MCF 10A (cell line): ENCODE data around the gene DHRS3. TPM values are rescaled to one million over a fixed set of nuclear protein-coding genes. Genes with fewer than 3 reads are reported as not detected.

ENCODE experiments used
- BruUV-seq: library from RNA; stranded (reverse); fragments of 400-500 nt; replicated peaks from 2 replicates; lab custom pipeline; 2021; lab: Mats Ljungman, UMichigan
- CTCF ChIA-PET: fragments of 300-600 bp; sonication (Branson Sonifier 250); formaldehyde crosslinking; extraction: SDS; loops from one replicate; lab custom pipeline; 2021; ENCODE audit warnings: antibody characterized with exemption, inconsistent platforms; lab: Yijun Ruan, JAX
- POLR2A ChIA-PET: fragments of 300-600, 350-650 bp; sonication (Branson Sonifier 250); formaldehyde crosslinking; extraction: SDS; loops from one replicate; lab custom pipeline; 2020; ENCODE audit warnings: antibody characterized with exemption, inconsistent platforms; lab: Yijun Ruan, JAX
- DNase-seq: peaks from one replicate; pipeline ENCODE4 v3.0.0-alpha.2; 2018; ENCODE audit not compliant: unreplicated experiment
- H3K27ac Mint-ChIP-seq: one replicate; pipeline ENCODE4 v1.8.0; 2022; ENCODE audit warnings: mild to moderate bottlenecking, low read depth, mixed read lengths; ENCODE audit not compliant: unreplicated experiment
- H3K27me3 Mint-ChIP-seq: one replicate; pipeline ENCODE4 v1.8.0; 2022; ENCODE audit warnings: mixed read lengths; ENCODE audit not compliant: insufficient read depth, unreplicated experiment
- H3K36me3 Mint-ChIP-seq: one replicate; pipeline ENCODE4 v1.8.0; 2022; ENCODE audit warnings: mild to moderate bottlenecking, moderate library complexity, mixed read lengths; ENCODE audit not compliant: insufficient read depth, unreplicated experiment
- H3K4me1 Mint-ChIP-seq: one replicate; pipeline ENCODE4 v1.8.0; 2022; ENCODE audit warnings: mixed read lengths; ENCODE audit not compliant: insufficient read depth, unreplicated experiment
- H3K4me3 Mint-ChIP-seq: one replicate; pipeline ENCODE4 v1.8.0; 2022; ENCODE audit warnings: mild to moderate bottlenecking, moderate library complexity, mixed read lengths; ENCODE audit not compliant: unreplicated experiment
- H3K9me3 Mint-ChIP-seq: one replicate; pipeline ENCODE4 v1.8.0; 2022; ENCODE audit warnings: mixed read lengths; ENCODE audit not compliant: unreplicated experiment
- intact Hi-C: fragments of 100-400 bp; cut with micrococcal nuclease; formaldehyde crosslinking; loops from 2 replicates; pipeline ENCODE4 v1.14.1; 2022
- total RNA-seq: library from RNA; stranded (reverse); gene quantifications from 2 replicates; pipeline ENCODE4 v1.2.3, GENCODE V29; 2022
- TF ChIP-seq, protein P1 (sequence below): fragments of 200-600 bp; IDR thresholded peaks from one replicate; pipeline ENCODE4 v1.8.0; 2022; ENCODE audit warnings: antibody characterized with exemption, mild to moderate bottlenecking; ENCODE audit not compliant: unreplicated experiment

Gene DHRS3
- total RNA-seq, 1 experiment from 2014 or later, result 1.4 TPM

DNA sequence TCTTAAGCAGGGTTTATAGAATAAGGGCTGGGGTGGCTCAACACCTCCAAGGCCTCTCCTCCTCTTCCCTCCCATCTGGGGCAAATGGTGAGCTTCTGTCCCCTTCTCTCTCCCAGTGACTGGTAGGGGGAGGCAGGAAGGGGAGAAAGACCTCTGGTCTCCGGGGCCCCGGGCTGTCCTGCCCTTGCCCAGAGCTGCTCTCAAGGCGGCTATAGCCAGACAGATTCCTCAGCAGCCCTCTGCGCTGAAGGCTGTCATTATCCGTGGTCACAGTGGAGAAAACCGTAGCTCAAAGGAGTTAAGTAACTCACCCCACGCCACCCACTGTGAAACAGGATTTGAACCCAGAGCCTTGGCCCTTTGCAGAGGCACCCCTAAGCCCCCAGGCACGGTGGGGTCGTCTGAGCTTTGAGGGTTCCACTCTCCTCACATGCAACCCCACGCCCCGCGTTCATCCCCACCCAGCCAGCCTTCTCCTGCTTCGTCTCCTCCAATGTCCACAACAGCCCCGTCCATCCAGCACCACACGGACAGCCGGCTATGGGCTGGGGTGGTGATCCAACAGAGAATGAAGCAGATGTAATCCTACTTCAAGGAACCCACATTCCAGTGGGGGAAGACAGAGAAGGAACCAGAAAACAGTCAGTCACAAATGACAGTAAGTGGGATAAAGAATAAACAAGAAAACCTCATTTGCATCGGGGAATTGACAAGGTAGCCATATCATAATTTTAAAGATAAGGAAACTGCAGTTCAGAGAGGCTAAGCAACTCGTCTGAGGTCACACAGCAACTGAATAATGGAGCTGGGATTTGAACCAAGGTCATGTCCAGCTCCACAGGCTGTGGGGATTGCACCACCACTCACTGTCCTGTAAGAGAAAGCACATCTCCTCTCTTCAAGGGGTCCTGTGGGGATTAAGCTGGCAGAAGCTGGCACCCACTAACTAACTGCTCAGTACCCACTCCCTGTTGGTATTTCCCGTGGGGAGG lies 31.8 kb downstream of the DHRS3 start:
- ChIA-PET POLR2A (interaction anchor here (0.5 to 1.1 kb wide), 2 partner anchors 8 to 331 kb away, joined by 3 to 4 read pairs; no protein-coding TSS in a partner anchor), CTCF (interaction anchor here (0.6 kb wide), 1 partner anchor 184 kb away, joined by 3 read pairs; no protein-coding TSS in a partner anchor)
- Mint-ChIP-seq H3K36me3 (no peaks in the 10 kb centered on the region), H3K4me1 (peaks cover 6% of the 10 kb centered on the region), H3K4me3 (no peak overlapping the region), H3K9me3 (peaks cover 11% of the 10 kb centered on the region), H3K27ac (no peak overlapping the region), H3K27me3 (no peaks in the 10 kb centered on the region)
- no TSS peak for BruUV-seq
- no peak for DNase-seq
- intact Hi-C loops, result no loop called here
- TF ChIP-seq, protein P1, sequence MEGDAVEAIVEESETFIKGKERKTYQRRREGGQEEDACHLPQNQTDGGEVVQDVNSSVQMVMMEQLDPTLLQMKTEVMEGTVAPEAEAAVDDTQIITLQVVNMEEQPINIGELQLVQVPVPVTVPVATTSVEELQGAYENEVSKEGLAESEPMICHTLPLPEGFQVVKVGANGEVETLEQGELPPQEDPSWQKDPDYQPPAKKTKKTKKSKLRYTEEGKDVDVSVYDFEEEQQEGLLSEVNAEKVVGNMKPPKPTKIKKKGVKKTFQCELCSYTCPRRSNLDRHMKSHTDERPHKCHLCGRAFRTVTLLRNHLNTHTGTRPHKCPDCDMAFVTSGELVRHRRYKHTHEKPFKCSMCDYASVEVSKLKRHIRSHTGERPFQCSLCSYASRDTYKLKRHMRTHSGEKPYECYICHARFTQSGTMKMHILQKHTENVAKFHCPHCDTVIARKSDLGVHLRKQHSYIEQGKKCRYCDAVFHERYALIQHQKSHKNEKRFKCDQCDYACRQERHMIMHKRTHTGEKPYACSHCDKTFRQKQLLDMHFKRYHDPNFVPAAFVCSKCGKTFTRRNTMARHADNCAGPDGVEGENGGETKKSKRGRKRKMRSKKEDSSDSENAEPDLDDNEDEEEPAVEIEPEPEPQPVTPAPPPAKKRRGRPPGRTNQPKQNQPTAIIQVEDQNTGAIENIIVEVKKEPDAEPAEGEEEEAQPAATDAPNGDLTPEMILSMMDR, result no peak

DNA sequence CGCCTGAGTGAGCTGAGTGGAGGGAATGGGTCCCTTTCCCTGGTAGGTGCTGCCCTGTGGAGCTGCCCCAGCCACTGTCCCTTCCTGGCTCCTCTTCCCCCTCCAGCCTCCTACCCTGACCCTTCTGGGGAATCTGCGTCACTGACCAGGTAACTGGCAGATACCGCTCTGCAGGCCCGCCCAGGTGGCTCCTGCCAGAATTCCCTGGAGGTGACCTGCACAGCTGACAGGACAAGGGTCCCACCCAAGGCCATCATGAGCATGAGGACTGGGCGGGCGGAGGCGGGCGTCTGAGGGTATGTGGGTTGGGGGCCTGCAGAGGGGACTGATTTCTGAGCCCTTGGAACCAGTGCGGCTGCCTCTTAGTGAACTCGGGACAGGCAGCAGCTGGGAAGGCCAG lies 32.5 kb downstream of the DHRS3 start:
- no TSS peak for BruUV-seq
- Mint-ChIP-seq H3K4me3 (no peak overlapping the region), H3K9me3 (peaks cover 11% of the 10 kb centered on the region), H3K36me3 (no peaks in the 10 kb centered on the region), H3K27ac (no peak overlapping the region), H3K27me3 (no peaks in the 10 kb centered on the region), H3K4me1 (peaks cover 6% of the 10 kb centered on the region)
- ChIA-PET POLR2A (no interaction called here), CTCF (interaction anchor here (0.5 to 0.6 kb wide), 2 partner anchors 9 to 184 kb away, joined by 3 read pairs; no protein-coding TSS in a partner anchor)
- TF ChIP-seq, protein P1, result no peak
- DNase-seq, result no peak
- intact Hi-C loops, result no loop called here

- no peak overlapping the region for H3K4me3 Mint-ChIP-seq
- H3K27ac Mint-ChIP-seq, result no peak overlapping the region
- BruUV-seq, result no TSS peak
- peaks cover 6% of the 10 kb centered on the region for H3K4me1 Mint-ChIP-seq
- no peaks in the 10 kb centered on the region for H3K36me3 Mint-ChIP-seq
- TF ChIP-seq, protein P1, result no peak
- DNase-seq, result no peak
- H3K9me3 Mint-ChIP-seq, result peaks cover 11% of the 10 kb centered on the region
- ChIA-PET POLR2A (no interaction called here), CTCF (interaction anchor here (0.5 to 0.6 kb wide), 2 partner anchors 9 to 183 kb away, joined by 3 read pairs; no protein-coding TSS in a partner anchor)
- no peaks in the 10 kb centered on the region for H3K27me3 Mint-ChIP-seq
- intact Hi-C loops, result no loop called here
Observed at GRCh38 chr1:12584900-12585525, 33.0 kb downstream of the DHRS3 start.

- TF ChIP-seq, protein P1, result no peak
- no peaks in the 10 kb centered on the region for H3K36me3 Mint-ChIP-seq
- no peaks in the 10 kb centered on the region for H3K27me3 Mint-ChIP-seq
- no peak overlapping the region for H3K4me3 Mint-ChIP-seq
- H3K9me3 Mint-ChIP-seq, result peaks cover 11% of the 10 kb centered on the region
- BruUV-seq, result no TSS peak
- no peak for DNase-seq
- intact Hi-C loops, result no loop called here
- ChIA-PET POLR2A (no interaction called here), CTCF (no interaction called here)
- H3K4me1 Mint-ChIP-seq, result peaks cover 6% of the 10 kb centered on the region
- H3K27ac Mint-ChIP-seq, result no peak overlapping the region
Observed at GRCh38 chr1:12583484-12583883, 34.5 kb downstream of the DHRS3 start.
